NT2/D1 (cell line): ENCODE measurements around the gene DBNDD2.

ENCODE experiments used
- SUZ12 ChIP-seq: IDR thresholded peaks from 2 replicates; pipeline ENCODE4 v1.6.1; 2011; ENCODE audit not compliant: insufficient read length, insufficient read depth; ENCODE audit errors: extremely low read depth
- YY1 ChIP-seq: IDR thresholded peaks from 2 replicates; pipeline ENCODE4 v1.6.1; 2011; ENCODE audit not compliant: insufficient read length, insufficient read depth
- ZNF274 ChIP-seq: IDR thresholded peaks from 2 replicates; pipeline ENCODE4 v1.6.1; 2011; ENCODE audit warnings: mild to moderate bottlenecking, low read depth, low read length

GRCh38 chr20:45433976-45434375 lies 25.9 kb downstream of the DBNDD2 start:
- TF ChIP-seq YY1 (no peak), SUZ12 (no peak), ZNF274 (no peak)
